Endothelial cell of umbilical vein (primary cell): Measurements from ENCODE around the gene TBC1D13. TPM values are rescaled to one million over a fixed set of nuclear protein-coding genes. Genes with fewer than 3 reads are reported as not detected.

ENCODE experiments used
- BruUV-seq: library from RNA; stranded (reverse); fragments of 400-500 nt; replicated peaks from 2 replicates; lab custom pipeline; 2021; lab: Mats Ljungman, UMichigan
- CTCF ChIA-PET: fragments of 300-600, 350-600 bp; sonication (Branson Sonifier 250); formaldehyde crosslinking; loops from one replicate; lab custom pipeline; 2021; ENCODE audit warnings: antibody characterized with exemption, inconsistent platforms; lab: Charles Lee
- POLR2A ChIA-PET: fragments of 300-600, 350-600 bp; sonication (Branson Sonifier 250); formaldehyde crosslinking; loops from one replicate; lab custom pipeline; 2021; ENCODE audit warnings: antibody characterized with exemption, inconsistent platforms; lab: Charles Lee
- DNase-seq: peaks from one replicate; pipeline ENCODE4 v3.0.0-alpha.2; 2011; ENCODE audit warnings: low read depth, low spot score
- FAIRE-seq: peaks from 2 replicates; lab custom pipeline; 2011; peaks lifted over from hg19 to GRCh38; lab: Jason Lieb, UNC
- H2AFZ ChIP-seq: 2 replicates; pipeline ENCODE4 v1.6.0; 2012; ENCODE audit warnings: low read depth, low read length, control low read depth, inconsistent platforms
- H3K27ac ChIP-seq: 2 replicates; pipeline ENCODE4 v1.5.1; 2011; ENCODE audit warnings: low read depth, mild to moderate bottlenecking, control low read depth, low read length, moderate library complexity; ENCODE audit not compliant: insufficient read depth
- H3K27me3 ChIP-seq, 2 experiments: 2 replicates each; pipeline versions ENCODE4 v1.6.0 to v1.6.1; 2011; ENCODE audit warnings: low read length in 2 of 2, mixed read lengths in 1 of 2; ENCODE audit not compliant: control insufficient read depth in 2 of 2, insufficient read depth in 2 of 2
- H3K36me3 ChIP-seq, 2 experiments: 2 replicates in 1 of 2; 3 replicates in 1 of 2; pipeline ENCODE4 v1.5.1; 2011; ENCODE audit warnings: low read length in 2 of 2, mild to moderate bottlenecking in 1 of 2, moderate library complexity in 1 of 2; ENCODE audit not compliant: control insufficient read depth in 2 of 2, insufficient read depth in 2 of 2; ENCODE audit errors: extremely low read depth in 1 of 2
- H3K4me1 ChIP-seq: 3 replicates; pipeline ENCODE4 v1.5.1; 2011; ENCODE audit warnings: mild to moderate bottlenecking, low read length; ENCODE audit not compliant: control insufficient read depth, insufficient read depth; ENCODE audit errors: extremely low read depth
- H3K4me2 ChIP-seq: 2 replicates; pipeline ENCODE4 v1.6.1; 2011; ENCODE audit warnings: low read length, control low read depth, mixed read lengths; ENCODE audit not compliant: insufficient read depth
- H3K4me3 ChIP-seq, 3 experiments: fragments of 200-600 bp in 1 of 3; sonication (generic), shearing (Covaris generic) in 1 of 3; replicated peaks in 1 of 3; 2 replicates each; pipeline ENCODE4 v1.5.1; 2011 to 2016; ENCODE audit warnings: control low read depth in 3 of 3, low read length in 3 of 3, mild to moderate bottlenecking in 2 of 3, inconsistent platforms in 1 of 3, low read depth in 1 of 3, moderate library complexity in 1 of 3; ENCODE audit not compliant: insufficient read depth in 1 of 3
- H3K79me2 ChIP-seq: 2 replicates; pipeline ENCODE4 v1.6.0; 2012; ENCODE audit warnings: low read length, inconsistent platforms; ENCODE audit not compliant: control insufficient read depth, insufficient read depth
- H3K9ac ChIP-seq: replicated peaks from 2 replicates; pipeline ENCODE3; 2011; ENCODE audit warnings: low read length, control low read depth; ENCODE audit not compliant: insufficient read depth; ENCODE audit errors: extremely low read depth
- H3K9me1 ChIP-seq: replicated peaks from 3 replicates; pipeline ENCODE4 v1.6.0; 2011; ENCODE audit warnings: mild to moderate bottlenecking, low read length; ENCODE audit not compliant: control insufficient read depth, insufficient read depth; ENCODE audit errors: extremely low read depth
- H3K9me3 ChIP-seq: replicated peaks from 2 replicates; pipeline ENCODE4 v1.5.1; 2012; ENCODE audit warnings: low read length, inconsistent platforms; ENCODE audit not compliant: control insufficient read depth, insufficient read depth
- H4K20me1 ChIP-seq: replicated peaks from 2 replicates; pipeline ENCODE3; 2011; ENCODE audit warnings: mild to moderate bottlenecking, low read length; ENCODE audit not compliant: control insufficient read depth, insufficient read depth; ENCODE audit errors: extremely low read depth
- CTCF ChIP-seq, 2 donors: IDR thresholded peaks; 1 replicate in 1 of 2; 2 replicates in 1 of 2; pipeline ENCODE4 v1.5.1; 2011; ENCODE audit warnings: low read length in 2 of 2, mild to moderate bottlenecking in 2 of 2, moderate library complexity in 2 of 2, control low read depth in 1 of 2, inconsistent platforms in 1 of 2, low read depth in 1 of 2; ENCODE audit not compliant: insufficient read depth in 1 of 2; ENCODE audit errors: extremely low read depth in 1 of 2
- EZH2 ChIP-seq: IDR thresholded peaks from 2 replicates; pipeline ENCODE4 v1.6.1; 2012; ENCODE audit warnings: borderline replicate concordance, low read depth, mild to moderate bottlenecking, moderate library complexity, low read length, inconsistent platforms; ENCODE audit not compliant: severe bottlenecking
- FOS ChIP-seq: IDR thresholded peaks from 2 replicates; pipeline ENCODE4 v1.6.1; 2011; ENCODE audit warnings: mild to moderate bottlenecking, low read length, moderate library complexity, borderline replicate concordance; ENCODE audit not compliant: insufficient read depth
- GATA2 ChIP-seq: IDR thresholded peaks from 2 replicates; pipeline ENCODE4 v1.7.0; 2011; ENCODE audit warnings: low read depth, mild to moderate bottlenecking, moderate library complexity, mixed read lengths, low read length; ENCODE audit not compliant: insufficient read length, insufficient read depth
- JUN ChIP-seq: IDR thresholded peaks from 2 replicates; pipeline ENCODE4 v1.6.1; 2011; ENCODE audit warnings: borderline replicate concordance, low read depth; ENCODE audit not compliant: insufficient read length, insufficient read depth
- MAX ChIP-seq: IDR thresholded peaks from 2 replicates; pipeline ENCODE4 v1.6.1; 2011; ENCODE audit not compliant: insufficient read depth, insufficient read length
- MYC ChIP-seq: IDR thresholded peaks from one replicate; pipeline ENCODE4 v1.6.1; 2011; ENCODE audit warnings: mild to moderate bottlenecking, low read depth, low read length
- POLR2A ChIP-seq: IDR thresholded peaks from 2 replicates; pipeline ENCODE4 v1.6.1; 2012; ENCODE audit warnings: low read depth, mild to moderate bottlenecking, control low read depth, low read length
- POLR2AphosphoS5 ChIP-seq: IDR thresholded peaks from 2 replicates; pipeline ENCODE4 v1.6.1; 2012; ENCODE audit warnings: low read depth, mild to moderate bottlenecking, control low read depth, low read length, moderate library complexity; ENCODE audit not compliant: insufficient read depth
- dilution Hi-C: fragments of 300-500 bp; cut with MboI; formaldehyde crosslinking; loops from one replicate; pipeline ENCODE4 v1.15.0; 2019; ENCODE audit warnings: low sequenced_read_pairs; ENCODE audit not compliant: extremely low pct_ligation_motif_present
- intact Hi-C: fragments of 100-400 bp; cut with micrococcal nuclease; formaldehyde crosslinking; loops from one replicate; pipeline ENCODE4 v1.10.0; 2022
- polyA plus RNA-seq, 4 experiments: library from polyadenylated mRNA; depleted of rRNA in 3 of 4; stranded (reverse) in 3 of 4; unstranded in 1 of 4; fragments of >200 nt; gene quantifications; 2 replicates each; pipeline versions ENCODE4 v1.2.1 to v1.2.3, GENCODE V29; 2011 to 2012; ENCODE audit warnings: missing spikeins in 1 of 4
- total RNA-seq: library from RNA; stranded (reverse); gene quantifications from 2 replicates; pipeline ENCODE4 v1.2.3, GENCODE V29; 2021

The TBC1D13 gene
- total and polyA plus RNA-seq, 2 donors (not counting 3 experiments of a cell fraction or from before 2014, with no cell fraction given) = 35.1 to 41.9 TPM

GRCh38 chr9:128808543-128808942, 21.5 kb downstream of the TBC1D13 start:
- TF ChIP-seq JUN (no peak), EZH2 (no peak), FOS (no peak), POLR2A (no peak), CTCF (IDR thresholded peaks at IDR 0.05; ENCODE audit: extremely low read depth in 1 of 2, insufficient read depth in 1 of 2, low read depth in 1 of 2, low read length in 2 of 2) (no peak), POLR2AphosphoS5 (no peak), MYC (no peak), MAX (no peak), GATA2 (no peak)
- intact Hi-C loops (no loop called here), dilution Hi-C loops (no loop called here)
- Histone ChIP-seq H3K9me1 (no peaks in the 10 kb centered on the region), H3K27ac (no peak overlapping the region), H3K79me2 (no peaks in the 10 kb centered on the region), H3K4me2 (no peak overlapping the region), H3K4me1 (no peaks in the 10 kb centered on the region), H3K9me3 (no peaks in the 10 kb centered on the region), H4K20me1 (no peaks in the 10 kb centered on the region), H3K36me3 (peaks cover 6 to 29% of the 10 kb centered on the region in 2 experiments), H3K9ac (no peak overlapping the region), H3K4me3 (no peak overlapping the region), H3K27me3 (no peaks in the 10 kb centered on the region), H2AFZ (no peak overlapping the region)
- no peak for FAIRE-seq
- ChIA-PET CTCF (interaction anchor here (2.1 kb wide), 1 partner anchor 10 kb away, joined by 13 read pairs; the partner anchor contains the start of gene ENDOG), POLR2A (no interaction called here)
- no peak for DNase-seq
- BruUV-seq = no TSS peak
